Brain microvascular endothelial cell (primary cell): ENCODE results near the gene ZFYVE27.

Source experiments
- DNase-seq: peaks from one replicate; pipeline ENCODE4 v3.0.0-alpha.2; 2020
- H3K27ac ChIP-seq: fragments of 250-450 bp; sonication (Bioruptor Pico); 2 replicates; pipeline ENCODE4 v1.5.1; 2020; ENCODE audit warnings: mild to moderate bottlenecking, moderate library complexity
- H3K27me3 ChIP-seq: fragments of 250-450 bp; sonication (Bioruptor Pico); replicated peaks from 2 replicates; pipeline ENCODE4 v1.5.1; 2020; ENCODE audit warnings: mild to moderate bottlenecking
- H3K36me3 ChIP-seq: fragments of 250-450 bp; sonication (Bioruptor Pico); replicated peaks from 2 replicates; pipeline ENCODE4 v1.5.1; 2020; ENCODE audit warnings: mild to moderate bottlenecking
- H3K4me3 ChIP-seq: 2 replicates; pipeline ENCODE4 v1.5.1; 2011; ENCODE audit warnings: low read depth, mild to moderate bottlenecking, control low read depth, low read length, moderate library complexity
- in situ Hi-C: cut with HindIII; loops from 2 replicates; pipeline ENCODE4 v1.10.0; 2017; ENCODE audit warnings: low sequenced_read_pairs, low pct_ligation_motif_present
- TF ChIP-seq, protein P1 (sequence below): IDR thresholded peaks from 2 replicates; pipeline ENCODE4 v1.5.1; 2011; ENCODE audit warnings: low read depth, mild to moderate bottlenecking, moderate library complexity, low read length, control low read depth, inconsistent platforms; ENCODE audit errors: missing control alignments

Gene ZFYVE27

GRCh38 chr10:97800474-97800873 is 63.5 kb downstream of the ZFYVE27 start:
- in situ Hi-C loops, result no loop called here
- H3K27ac ChIP-seq, result no peak overlapping the region
- TF ChIP-seq, protein P1, sequence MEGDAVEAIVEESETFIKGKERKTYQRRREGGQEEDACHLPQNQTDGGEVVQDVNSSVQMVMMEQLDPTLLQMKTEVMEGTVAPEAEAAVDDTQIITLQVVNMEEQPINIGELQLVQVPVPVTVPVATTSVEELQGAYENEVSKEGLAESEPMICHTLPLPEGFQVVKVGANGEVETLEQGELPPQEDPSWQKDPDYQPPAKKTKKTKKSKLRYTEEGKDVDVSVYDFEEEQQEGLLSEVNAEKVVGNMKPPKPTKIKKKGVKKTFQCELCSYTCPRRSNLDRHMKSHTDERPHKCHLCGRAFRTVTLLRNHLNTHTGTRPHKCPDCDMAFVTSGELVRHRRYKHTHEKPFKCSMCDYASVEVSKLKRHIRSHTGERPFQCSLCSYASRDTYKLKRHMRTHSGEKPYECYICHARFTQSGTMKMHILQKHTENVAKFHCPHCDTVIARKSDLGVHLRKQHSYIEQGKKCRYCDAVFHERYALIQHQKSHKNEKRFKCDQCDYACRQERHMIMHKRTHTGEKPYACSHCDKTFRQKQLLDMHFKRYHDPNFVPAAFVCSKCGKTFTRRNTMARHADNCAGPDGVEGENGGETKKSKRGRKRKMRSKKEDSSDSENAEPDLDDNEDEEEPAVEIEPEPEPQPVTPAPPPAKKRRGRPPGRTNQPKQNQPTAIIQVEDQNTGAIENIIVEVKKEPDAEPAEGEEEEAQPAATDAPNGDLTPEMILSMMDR, result no peak
- no peak for DNase-seq
- H3K27me3 ChIP-seq, result peaks cover 2% of the 10 kb centered on the region
- no peak overlapping the region for H3K4me3 ChIP-seq
- no peaks in the 10 kb centered on the region for H3K36me3 ChIP-seq

DNA sequence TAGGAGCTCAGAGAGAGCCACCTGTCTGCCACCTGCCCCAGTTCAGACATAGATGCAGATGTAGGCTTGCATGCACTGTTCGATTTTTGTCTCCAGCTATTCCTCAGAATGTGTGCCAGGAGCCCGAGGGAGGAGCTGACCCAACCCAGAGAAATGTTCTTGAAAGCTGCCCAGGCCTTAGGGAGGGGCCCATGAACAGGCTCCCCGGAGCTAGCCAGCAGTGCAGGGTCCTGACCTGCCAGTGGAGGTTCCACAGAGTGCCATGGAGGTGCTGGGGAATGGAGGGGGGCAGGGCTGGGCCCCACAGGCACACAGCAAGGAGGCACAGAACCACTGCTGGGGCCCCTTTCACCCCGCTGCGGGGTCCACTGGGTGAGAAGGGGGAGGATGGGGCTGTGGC is 64.5 kb downstream of the ZFYVE27 start:
- Histone ChIP-seq H3K4me3 (no peak overlapping the region), H3K27me3 (peaks cover 2% of the 10 kb centered on the region), H3K36me3 (no peaks in the 10 kb centered on the region), H3K27ac (no peak overlapping the region)
- TF ChIP-seq, protein P1, result no peak
- in situ Hi-C loops, result no loop called here
- no peak for DNase-seq

DNA sequence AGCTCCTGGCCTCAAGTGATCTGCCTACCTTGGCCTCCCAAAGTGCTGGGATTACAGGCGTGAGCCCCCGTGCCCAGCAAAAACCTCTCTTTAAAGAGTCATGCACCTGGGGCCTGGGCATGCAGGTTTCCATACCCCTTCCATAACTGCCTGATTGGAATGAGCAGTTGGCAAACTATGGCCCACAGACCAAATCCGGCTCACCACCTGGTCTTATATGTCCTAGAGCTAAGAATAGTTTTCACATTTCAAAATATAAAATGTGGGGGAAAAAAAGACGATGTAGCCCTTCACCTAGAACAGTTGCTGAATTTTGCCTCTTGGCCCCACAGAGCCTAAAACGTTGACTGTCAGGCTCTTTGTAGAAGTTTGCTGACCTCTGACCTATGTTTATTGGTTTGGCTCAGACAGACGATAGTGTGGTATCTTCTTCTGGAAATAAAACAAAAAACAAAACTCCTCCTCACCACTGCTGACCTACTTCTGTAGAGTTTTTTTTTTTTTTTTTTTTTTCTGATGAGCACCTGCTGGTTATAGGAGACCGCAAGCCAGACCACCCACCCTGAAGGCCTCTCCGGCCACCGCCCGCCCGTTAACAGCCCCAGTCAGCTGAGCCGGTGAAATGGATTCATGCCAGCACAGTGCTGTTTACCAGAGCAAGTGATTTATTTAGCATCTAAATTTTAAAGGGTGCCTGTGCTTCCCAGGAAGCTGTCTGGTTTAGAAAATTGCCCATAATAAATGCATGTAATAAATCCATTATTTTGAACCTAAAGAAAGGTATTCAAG is 68.4 kb downstream of the ZFYVE27 start:
- Histone ChIP-seq H3K36me3 (no peaks in the 10 kb centered on the region), H3K27me3 (peaks cover 2% of the 10 kb centered on the region), H3K4me3 (no peak overlapping the region), H3K27ac (no peak overlapping the region)
- in situ Hi-C loops, result no loop called here
- no peak for DNase-seq
- TF ChIP-seq, protein P1, result no peak

DNA sequence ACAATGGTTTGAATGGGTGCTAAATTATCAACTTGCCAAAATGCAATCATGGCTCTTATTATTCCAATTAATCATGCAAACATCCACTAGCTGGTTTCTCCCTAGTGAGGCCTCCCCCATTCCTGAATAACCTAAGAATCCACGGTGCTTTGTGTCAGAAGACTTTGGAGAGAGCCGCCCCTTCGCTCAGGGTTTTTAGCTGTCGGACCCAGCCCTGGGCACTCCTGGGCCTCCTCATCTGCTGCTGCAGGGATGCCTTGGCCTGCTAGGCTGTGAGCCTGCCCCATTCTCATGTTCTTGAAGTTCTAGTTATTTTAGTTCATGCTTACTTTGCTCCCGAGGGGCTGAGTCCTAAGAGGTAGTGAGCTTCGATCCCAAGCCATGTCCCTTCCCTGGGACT is 69.0 kb downstream of the ZFYVE27 start:
- in situ Hi-C loops, result no loop called here
- Histone ChIP-seq H3K4me3 (no peak overlapping the region), H3K27ac (no peak overlapping the region), H3K27me3 (peaks cover under 1% of the 10 kb centered on the region), H3K36me3 (no peaks in the 10 kb centered on the region)
- TF ChIP-seq, protein P1, result no peak
- no peak for DNase-seq

DNA sequence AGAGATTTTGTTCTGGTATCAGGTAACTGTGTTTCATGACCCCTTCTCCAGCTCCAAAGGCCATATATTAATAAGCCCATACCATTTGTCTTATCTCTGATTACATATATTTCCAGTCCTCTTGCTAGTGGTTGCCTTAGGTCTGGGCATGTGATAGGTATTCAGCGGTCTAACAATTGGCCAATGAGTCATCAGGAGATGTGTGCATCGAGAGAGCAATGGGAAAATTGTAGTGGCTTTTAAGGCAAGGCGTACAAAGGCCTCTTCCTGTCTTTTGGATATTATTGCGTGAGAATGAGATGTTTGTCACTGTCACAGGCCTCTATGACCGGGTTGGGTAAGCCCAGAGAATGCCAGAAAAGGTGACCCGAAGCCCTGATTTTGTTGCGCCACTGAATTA is 73.5 kb downstream of the ZFYVE27 start:
- Histone ChIP-seq H3K36me3 (no peaks in the 10 kb centered on the region), H3K27me3 (no peaks in the 10 kb centered on the region), H3K27ac (no peak overlapping the region), H3K4me3 (no peak overlapping the region)
- DNase-seq, result peak; percentile 13
- in situ Hi-C loops, result no loop called here
- TF ChIP-seq, protein P1, result no peak
